ENCODE results near the gene LEMD2.
A peak's percentile ranks its signal among the peaks of the same experiment; 100 is the strongest.

The LEMD2 gene

DNA sequence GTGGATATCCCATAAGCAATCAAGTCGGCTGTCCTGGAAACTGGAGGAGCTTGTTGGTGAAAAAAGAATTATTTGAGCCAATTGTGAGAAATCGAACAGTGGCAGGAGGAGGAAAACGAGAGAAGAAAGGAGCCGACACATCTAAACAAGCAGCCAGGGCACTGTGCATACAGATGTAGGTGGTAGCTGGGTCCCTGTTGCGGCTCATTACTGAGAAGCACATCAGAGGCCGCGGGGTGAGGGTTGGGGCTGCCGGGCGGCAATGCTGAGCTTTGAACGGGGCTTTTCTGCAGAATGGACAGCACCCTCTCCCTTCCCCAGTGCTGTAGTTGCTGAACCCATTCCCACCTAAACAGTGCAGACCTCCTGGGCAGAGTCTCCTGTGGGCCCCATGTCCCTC lies 4.1 kb upstream of the LEMD2 start:
- TF ChIP-seq, protein P1, sequence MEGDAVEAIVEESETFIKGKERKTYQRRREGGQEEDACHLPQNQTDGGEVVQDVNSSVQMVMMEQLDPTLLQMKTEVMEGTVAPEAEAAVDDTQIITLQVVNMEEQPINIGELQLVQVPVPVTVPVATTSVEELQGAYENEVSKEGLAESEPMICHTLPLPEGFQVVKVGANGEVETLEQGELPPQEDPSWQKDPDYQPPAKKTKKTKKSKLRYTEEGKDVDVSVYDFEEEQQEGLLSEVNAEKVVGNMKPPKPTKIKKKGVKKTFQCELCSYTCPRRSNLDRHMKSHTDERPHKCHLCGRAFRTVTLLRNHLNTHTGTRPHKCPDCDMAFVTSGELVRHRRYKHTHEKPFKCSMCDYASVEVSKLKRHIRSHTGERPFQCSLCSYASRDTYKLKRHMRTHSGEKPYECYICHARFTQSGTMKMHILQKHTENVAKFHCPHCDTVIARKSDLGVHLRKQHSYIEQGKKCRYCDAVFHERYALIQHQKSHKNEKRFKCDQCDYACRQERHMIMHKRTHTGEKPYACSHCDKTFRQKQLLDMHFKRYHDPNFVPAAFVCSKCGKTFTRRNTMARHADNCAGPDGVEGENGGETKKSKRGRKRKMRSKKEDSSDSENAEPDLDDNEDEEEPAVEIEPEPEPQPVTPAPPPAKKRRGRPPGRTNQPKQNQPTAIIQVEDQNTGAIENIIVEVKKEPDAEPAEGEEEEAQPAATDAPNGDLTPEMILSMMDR (IDR thresholded peaks at IDR 0.05; ENCODE audit: insufficient read depth, low read depth, low read length, missing control alignments) = no peak

DNA sequence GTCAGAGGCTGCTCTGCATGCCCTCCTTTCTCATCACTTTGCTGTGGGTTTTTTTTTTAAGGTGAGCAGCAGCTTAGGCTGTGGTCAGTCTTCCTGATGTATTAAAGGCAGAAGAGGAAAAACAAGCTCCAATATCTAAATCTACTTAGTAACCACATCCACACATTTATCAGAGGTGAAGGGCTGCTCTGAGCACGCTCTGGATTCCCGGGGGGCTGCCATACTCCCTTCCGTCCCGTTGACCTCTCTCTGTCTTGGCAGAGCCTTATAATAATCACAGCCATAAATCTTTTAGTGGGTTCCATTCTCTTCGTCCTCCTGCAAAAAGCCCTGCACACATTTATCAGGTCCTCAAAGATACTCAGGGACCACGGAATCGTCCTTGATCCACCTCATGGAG lies 2.7 kb upstream of the LEMD2 start:
- TF ChIP-seq, protein P1 (IDR thresholded peaks at IDR 0.05; ENCODE audit: insufficient read depth, low read depth, low read length, missing control alignments) = no peak
- DNase-seq (ENCODE audit: low read depth) = no peak
- no peak overlapping the region for H3K4me3 ChIP-seq (ENCODE audit: low read length)

More for the DNA sequence above, 4.1 kb upstream of the LEMD2 start:
- no peak overlapping the region for H3K4me3 ChIP-seq (ENCODE audit: low read length)
- no peak for DNase-seq (ENCODE audit: low read depth)

DNA sequence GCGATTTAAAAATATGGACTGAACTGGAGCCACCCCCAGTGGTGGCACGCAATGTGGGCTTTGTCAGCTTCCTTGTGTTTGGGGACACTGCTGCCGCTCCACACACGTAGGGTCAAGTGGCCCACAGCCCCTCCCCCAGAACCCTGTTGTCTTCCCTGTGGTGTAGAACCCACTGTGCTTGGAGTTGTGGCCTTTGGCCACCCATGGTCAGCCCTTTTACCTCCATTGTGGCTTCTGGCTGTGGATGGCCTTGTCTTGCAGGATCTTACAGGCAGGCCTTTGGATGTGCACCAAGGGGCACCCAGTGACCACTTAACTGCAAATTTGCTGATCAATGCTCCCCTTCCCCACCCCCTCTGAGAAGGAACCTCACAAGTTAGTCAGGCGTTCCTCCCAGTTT lies 2.0 kb upstream of the LEMD2 start:
- TF ChIP-seq, protein P1 (IDR thresholded peaks at IDR 0.05; ENCODE audit: insufficient read depth, low read depth, low read length, missing control alignments) = no peak
- no peak for DNase-seq (ENCODE audit: low read depth)
- H3K4me3 ChIP-seq (ENCODE audit: low read length) = no peak overlapping the region

DNA sequence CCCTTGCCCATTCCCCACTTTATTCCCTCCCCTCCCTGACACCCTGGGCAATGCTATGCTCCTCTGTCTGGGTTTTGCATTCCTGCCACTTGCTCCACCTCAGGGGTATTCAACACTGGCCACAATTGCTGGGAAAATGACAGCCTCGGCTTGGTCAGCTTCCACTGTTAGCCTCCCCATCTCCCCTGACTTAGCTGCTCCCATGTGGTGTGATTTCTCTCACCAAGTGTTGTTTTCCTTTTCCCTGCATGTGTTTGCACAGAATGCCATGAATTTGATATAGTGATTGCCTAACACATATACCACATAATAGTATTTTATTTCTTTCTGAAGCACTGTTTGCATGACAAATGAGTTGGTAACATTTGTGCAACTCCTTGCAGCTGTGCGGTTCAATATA lies 1.4 kb upstream of the LEMD2 start:
- no peak overlapping the region for H3K4me3 ChIP-seq (ENCODE audit: low read length)
- DNase-seq (ENCODE audit: low read depth) = no peak
- TF ChIP-seq, protein P1 (IDR thresholded peaks at IDR 0.05; ENCODE audit: insufficient read depth, low read depth, low read length, missing control alignments) = no peak

DNA sequence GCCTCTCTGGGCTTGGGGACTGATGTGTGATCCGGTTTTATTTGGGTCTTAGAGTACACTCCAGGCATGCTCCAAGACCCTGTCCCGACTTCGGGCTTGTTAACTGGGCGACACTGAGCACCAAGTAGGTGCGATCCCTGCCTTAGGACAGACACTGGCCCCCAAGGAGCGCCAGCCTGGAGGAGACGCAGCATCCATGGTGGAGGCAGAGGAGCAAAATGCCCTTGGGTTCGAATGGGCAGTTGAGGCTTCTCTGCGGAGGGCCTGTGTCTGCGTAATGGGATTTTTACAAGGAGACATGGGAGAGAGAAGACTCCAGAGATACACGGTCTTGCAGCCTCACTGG lies 593 bp upstream of the LEMD2 start:
- DNase-seq (ENCODE audit: low read depth) = no peak
- H3K4me3 ChIP-seq (ENCODE audit: low read length) = peak overlapping the region; percentile 61
- TF ChIP-seq, protein P1 (IDR thresholded peaks at IDR 0.05; ENCODE audit: insufficient read depth, low read depth, low read length, missing control alignments) = no peak

DNA sequence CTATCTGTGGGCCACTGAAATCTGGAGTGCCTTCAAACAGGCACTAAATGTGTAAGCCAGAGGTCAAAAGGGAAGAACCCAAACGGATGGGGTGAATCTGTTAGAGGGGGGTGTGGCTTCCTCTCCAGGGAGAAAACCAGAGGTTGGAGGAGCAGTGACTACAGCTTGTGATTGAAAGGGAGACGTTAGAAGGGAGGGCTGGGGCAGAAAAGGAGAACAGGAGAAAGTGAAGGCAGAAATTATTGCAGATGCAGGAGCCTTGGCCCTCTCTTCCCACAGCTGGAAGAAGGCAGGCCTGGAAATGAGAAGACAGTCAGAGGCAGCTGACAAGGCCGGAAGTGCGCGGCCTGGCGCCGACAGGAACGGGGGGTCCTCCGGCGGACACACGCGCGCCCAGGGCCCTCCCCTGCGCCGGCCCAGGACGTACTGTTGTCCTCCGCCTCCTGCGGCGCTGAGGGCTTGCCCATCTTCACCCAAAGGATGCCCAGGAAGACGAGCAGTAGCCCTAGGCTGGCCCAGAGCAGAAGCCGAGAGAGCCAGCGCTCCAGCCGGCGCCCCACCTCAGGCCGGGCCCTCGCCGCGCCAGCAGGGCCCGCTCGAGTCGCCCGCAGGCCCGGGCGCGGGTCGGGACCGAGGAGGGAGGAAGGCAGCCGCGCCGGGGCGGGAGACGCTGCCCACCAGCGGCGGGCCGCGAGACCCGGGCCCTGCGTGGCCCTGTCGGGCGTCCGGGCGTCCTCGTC lies 806 bp downstream of the LEMD2 start:
- H3K4me3 ChIP-seq (ENCODE audit: low read length) = peak overlapping the region; percentile 61
- TF ChIP-seq, protein P1 (IDR thresholded peaks at IDR 0.05; ENCODE audit: insufficient read depth, low read depth, low read length, missing control alignments) = no peak
- peak; percentile 71 for DNase-seq (ENCODE audit: low read depth)

DNA sequence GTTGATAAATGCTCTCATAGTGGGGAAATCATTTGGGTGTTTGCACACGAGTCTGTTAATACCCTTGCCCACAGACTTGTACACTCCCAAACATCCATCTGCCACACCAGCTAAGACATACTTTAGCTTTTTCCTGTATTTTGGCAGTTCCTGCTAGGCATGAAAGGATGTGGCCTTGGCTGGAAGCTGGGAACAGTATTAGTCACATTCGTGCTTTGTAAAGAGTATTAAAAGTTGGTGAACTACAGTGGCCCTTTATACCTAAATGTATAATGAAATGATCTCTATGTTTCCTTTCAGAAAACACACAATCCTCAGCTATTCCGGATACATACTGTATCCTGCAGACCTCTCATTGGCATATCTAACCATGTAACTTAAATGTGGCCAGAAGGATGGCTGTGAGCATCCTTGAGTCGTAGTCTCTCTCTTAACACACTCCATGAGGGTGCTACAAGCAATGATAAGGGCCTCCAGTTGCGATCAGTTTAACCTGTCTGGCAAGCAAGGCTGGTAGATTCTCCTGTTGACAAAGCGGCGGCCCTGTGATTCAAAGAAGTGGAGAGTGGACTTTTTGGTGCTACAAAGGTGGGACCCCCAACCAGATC lies 1.5 kb downstream of the LEMD2 start:
- peak overlapping the region; percentile 61 for H3K4me3 ChIP-seq (ENCODE audit: low read length)
- TF ChIP-seq, protein P1 (IDR thresholded peaks at IDR 0.05; ENCODE audit: insufficient read depth, low read depth, low read length, missing control alignments) = no peak
- peak; percentile 75 for DNase-seq (ENCODE audit: low read depth)
